Urothelium cell line (cell line): ENCODE data around the gene KRT12.
A peak's percentile ranks its signal among the peaks of the same experiment; 100 is the strongest.

Source experiments
- DNase-seq: peaks from one replicate; pipeline ENCODE4 v3.0.0; 2011; ENCODE audit warnings: low spot score, mixed read lengths
- FAIRE-seq: peaks from 2 replicates; lab custom pipeline; 2011; peaks lifted over from hg19 to GRCh38; lab: Jason Lieb, UNC

KRT12 gene

DNA sequence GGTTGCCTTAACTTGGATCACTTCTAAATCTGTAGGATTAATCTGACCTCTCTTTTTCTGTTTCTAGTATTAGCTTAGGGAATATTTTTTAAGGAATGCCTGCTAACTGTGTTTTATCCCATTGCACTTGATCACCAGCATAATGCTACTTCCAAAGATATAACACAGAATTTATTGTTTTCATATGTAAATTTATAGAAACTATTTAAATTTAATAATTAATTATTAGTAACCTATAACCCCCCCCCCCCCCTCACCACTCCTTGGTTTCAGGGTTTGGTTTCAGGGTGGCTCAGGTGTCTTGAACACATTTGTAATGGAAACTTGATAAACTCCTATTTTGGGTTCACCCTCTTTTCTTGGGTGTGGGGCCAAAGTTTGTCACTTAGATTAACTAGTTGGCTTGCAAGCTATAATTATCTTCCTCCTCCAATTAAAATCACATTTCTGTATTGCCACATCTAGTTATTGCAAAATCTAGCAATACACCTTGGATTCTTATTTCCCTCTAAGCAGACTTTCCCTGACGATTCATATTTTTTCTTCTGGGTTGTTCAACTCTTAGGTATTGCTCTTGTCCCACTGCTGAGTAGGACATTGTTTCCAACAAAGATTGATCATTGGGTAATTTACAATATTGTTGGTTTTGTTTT is 18.3 kb downstream of the KRT12 start:
- DNase-seq (no peak), FAIRE-seq (no peak)

- DNase-seq (no peak), FAIRE-seq (peak; percentile 81)
Measured at GRCh38 chr17:40846515-40847144, 20.4 kb downstream of the KRT12 start.

- no peak for FAIRE-seq
- DNase-seq: no peak
Measured at GRCh38 chr17:40844671-40845107, 22.3 kb downstream of the KRT12 start.

DNA sequence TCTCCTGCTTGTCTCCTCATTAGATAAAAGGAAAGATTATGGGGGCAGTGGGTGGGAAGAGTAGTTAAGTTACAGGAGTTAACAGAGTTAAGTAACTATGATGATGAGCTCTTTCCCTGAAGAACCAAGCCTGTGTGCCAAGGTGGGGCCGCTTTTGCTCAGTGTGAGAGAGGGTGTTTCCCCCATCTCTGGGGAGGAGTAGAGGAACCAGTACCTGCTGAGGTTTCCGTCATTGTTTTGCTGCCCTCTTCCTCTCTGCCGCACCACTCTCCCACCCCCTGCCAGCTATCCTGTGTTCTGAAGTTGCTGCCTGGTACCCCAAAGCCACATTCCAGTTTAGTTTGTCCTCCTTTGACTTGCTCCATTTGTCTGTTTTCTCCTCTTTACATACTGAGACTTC is 23.8 kb downstream of the KRT12 start:
- DNase-seq: no peak
- FAIRE-seq: no peak

- DNase-seq (no peak), FAIRE-seq (no peak)
Measured at GRCh38 chr17:40841246-40841645, 25.8 kb downstream of the KRT12 start.

GRCh38 chr17:40839194-40839593 is 27.8 kb downstream of the KRT12 start:
- FAIRE-seq: no peak
- DNase-seq: no peak

- FAIRE-seq (no peak), DNase-seq (no peak)
Measured at GRCh38 chr17:40836020-40836419, 31.0 kb downstream of the KRT12 start.

GRCh38 chr17:40833882-40834281 is 33.1 kb downstream of the KRT12 start:
- no peak for FAIRE-seq

DNA sequence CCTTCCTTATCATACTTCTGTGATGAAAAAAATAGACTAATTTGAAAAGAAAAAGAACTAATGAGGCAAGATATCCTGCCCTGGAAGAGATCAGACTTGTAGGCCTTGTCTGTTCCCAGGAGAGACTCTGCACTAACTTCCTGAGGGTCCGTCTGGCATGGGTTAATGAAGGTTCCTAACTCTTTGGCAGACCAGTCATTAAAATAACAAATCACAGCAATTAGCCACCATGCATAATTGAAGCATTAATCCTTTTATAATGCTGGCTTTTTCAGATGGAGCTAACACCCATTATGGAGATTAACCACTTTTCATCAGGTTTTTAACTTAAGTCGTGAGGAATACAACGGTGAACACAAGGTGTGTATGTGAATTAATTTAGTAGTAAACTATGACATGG is 34.2 kb downstream of the KRT12 start:
- DNase-seq: no peak
- FAIRE-seq: no peak

More at GRCh38 chr17:40833882-40834281, 33.1 kb downstream of the KRT12 start:
- no peak for DNase-seq

DNA sequence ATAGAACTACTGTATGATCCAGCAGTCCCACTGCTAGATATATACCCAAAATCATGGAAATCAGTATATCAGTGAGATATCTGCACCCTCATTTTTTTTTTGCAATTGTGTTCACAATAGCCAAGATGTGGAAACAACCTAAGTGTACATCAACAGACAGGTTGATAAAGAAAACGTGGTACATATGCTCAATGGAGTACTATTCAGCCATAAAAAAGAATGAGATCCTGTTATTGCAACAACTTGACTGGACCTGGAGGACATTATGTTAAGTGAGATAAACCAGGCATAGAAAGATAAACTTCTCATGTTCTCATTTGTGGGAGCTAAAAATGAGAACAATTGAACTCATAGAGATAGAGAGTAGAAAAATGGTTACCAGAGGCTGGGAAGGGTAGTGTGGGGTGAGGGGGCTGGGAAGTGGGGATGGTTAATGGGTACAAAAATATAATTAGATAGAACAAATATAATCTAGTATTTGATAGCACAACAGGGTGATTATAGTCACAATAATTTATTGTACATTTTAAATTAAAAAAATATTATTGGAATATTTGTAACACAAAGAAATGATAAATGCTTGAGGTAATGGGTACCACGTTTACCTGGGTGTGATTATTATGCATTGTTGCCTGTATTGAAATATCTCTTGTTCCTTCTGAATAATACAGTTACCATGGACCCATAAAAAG is 36.8 kb downstream of the KRT12 start:
- no peak for DNase-seq
- no peak for FAIRE-seq

DNA sequence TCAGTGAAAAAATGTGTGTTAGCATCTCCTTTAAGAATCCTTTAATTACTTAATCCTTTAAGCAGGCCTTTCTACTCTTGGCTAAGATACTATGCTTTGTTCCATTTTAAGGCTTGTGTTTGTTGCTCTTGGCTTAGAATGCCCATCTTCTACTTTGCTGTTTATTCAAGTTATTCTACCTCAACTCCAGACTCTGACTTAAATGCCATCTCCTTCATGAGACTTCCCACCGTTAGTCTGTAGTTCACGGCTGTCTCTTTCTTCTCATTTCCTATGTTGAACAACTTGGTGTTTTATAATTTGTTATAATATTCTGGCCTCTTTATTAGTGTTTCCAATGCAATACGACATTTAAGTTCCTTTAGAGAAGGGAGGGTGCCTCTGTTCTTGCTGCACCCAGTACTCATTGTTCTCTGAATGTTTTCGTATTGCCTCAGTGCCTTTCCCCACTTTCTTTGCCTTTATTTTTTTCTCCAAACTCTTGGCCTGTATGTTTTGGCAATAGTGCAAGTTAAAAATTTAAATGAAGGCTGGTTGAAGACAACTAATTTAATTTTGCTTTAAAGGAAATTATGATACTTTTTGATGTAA is 38.5 kb downstream of the KRT12 start:
- DNase-seq (no peak), FAIRE-seq (no peak)

DNA sequence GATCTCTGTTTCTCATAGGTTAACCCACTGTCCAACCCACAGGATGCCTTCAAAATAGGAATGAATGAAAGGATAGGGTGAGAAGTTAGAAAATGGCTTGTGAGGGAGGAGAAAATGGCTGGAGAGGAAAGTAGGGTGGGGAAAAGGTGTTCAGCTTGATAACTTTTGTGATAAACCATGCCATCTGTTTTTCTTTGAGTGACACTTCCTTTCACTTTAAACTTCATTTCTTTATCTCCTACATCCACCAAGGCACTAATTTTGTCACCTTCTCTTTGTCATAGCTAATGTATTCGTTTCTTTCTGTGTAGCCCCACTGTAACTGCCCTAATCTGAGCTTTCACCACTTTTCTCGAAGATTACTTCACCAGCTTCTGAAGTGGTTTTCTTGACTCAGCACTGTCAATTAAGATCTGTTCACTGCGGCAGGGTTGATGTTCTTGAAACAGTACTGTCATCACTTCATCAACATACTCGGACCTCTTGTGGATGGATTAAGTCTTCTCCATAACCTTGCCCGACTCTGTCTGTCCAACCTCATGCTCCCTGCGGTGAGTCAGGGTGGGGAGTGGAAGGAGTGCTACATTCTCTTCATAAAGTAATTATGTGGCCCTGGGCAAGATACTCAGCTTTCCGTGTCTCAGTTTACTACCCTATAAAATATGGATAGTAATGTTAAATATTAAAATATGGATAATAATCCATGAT is 39.1 kb downstream of the KRT12 start:
- DNase-seq (no peak), FAIRE-seq (no peak)

DNA sequence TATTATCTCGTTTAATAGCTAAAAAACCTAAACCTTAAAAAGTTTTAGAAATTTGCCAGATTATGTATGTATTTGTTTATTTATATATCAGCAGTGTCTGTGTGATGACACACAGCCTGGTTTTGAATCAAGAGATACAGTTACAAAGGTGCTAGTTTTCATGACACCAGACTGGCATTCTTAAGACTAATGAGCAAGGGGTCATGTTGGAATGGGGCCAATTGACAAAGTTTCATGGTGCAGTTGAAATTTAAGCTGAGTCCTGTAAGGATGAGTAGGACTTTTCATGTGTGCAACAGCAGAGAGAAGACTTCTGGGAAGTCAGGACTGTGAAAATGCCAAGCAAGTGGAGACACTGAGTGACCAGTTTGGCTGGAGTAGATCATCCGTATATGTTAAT is 41.4 kb downstream of the KRT12 start:
- FAIRE-seq (no peak), DNase-seq (no peak)

GRCh38 chr17:40824015-40824832 is 42.8 kb downstream of the KRT12 start:
- no peak for DNase-seq
- no peak for FAIRE-seq

- FAIRE-seq (no peak), DNase-seq (no peak)
Measured at GRCh38 chr17:40822132-40822812, 44.8 kb downstream of the KRT12 start, which contains the start of gene KRT10. Gene KRT10, minus strand, starts transcription at chr17:40822614. Its CDS starts 29 bp downstream, at chr17:40822585.

DNA sequence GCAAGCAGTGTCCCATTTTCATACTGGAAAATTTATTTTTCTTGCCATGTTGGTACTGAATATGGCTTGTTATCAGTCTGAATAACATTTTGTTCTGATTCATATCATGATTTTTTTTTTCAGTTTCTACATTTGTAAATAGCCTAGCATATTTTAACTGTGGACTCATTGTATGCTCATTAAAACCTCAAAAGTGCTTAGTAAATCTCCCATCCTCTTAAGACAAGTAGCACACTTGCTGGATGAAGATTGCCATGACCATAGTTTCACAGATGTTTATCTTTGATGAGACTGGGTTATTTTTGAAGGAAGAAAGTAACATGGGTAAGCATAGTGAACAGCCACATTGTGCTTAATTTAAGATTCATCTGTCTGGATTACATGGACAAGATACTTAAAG is 45.5 kb downstream of the KRT12 start:
- DNase-seq (no peak), FAIRE-seq (no peak)

GRCh38 chr17:40820228-40820838 is 46.7 kb downstream of the KRT12 start:
- no peak for FAIRE-seq
- no peak for DNase-seq

DNA sequence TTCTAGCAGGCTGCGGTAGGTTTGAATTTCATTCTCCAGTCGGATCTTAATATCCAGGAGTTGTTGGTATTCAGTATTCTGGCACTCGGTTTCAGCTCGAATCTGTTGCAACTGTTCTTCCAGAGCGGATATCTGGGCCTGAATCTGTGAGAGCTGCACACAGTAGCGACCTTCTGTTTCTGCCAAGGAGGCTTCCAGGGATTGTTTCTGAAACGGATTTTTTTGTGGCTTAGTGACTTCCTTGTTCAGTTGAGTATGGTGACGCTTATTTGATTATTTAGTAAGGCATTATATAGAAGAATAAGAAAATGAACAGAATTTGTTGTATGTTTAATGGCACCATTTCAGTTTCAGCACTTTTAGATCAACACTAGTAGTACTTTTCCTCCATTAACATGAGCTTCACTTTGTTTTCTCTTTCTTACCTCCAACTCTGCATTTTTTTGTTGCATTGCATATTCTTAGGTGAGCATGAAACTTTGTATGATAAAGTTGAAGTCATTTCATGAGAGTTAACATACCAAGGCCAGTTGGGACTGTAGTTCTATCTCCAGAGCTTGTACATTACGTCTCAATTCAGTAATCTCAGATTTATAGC is 47.4 kb downstream of the KRT12 start:
- DNase-seq: no peak
- no peak for FAIRE-seq
